ENCODE results near the gene SYNM. TPM values are rescaled to one million over a fixed set of nuclear protein-coding genes. Genes with fewer than 3 reads are reported as not detected.

SYNM gene
- total and polyA plus RNA-seq, 2 experiments from 2014 or later, result 5.4 to 8.0 TPM

DNA sequence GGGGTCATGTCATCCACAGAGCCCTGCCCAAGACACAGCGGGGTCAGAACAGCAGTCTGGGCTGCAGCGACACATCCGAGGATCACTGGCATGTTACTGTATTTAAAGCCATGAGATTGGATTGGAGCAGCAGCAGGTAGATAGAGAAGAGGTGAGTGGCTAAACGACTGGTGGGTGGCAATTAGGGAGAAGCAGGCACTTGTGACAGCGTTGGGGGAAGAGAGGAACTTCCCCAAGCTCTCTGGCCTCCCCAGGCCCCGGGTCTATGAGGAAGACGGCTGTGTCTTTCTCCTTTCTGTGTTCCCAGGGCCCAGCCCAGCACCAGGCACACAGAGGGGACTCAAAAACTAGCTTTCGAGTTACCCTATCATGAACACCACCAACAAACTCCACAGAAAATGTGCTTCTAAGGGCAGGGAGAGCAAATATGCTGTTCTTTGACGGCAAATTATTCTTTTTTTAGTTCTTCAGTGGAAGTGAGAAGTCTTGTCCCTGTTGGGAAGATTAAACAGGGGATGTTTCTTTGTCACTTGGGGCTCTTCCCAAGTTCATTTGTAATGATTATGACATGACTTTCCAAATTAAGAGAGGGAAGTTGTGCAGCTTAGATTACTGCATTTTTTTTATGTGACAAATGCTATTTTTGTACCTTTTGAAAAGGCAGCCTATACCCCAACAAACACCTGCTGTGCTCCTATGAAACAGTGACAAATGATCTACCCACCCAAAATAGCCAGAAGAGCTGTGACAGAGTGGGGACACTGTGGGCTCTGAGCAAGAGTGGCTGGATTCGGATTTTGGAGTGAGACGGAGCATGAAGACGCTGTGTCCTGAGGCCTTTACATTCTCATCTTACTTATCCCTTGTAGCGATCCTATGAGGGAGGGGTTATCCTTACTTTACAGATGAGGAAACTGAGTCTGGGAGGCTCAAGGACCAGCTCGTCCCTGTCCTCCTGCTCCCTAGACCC, 7.2 kb upstream of the SYNM start:
- no peak for DNase-seq (ENCODE audit: low read depth in 1 of 2, low spot score in 1 of 2)
- TF ChIP-seq, protein P1, sequence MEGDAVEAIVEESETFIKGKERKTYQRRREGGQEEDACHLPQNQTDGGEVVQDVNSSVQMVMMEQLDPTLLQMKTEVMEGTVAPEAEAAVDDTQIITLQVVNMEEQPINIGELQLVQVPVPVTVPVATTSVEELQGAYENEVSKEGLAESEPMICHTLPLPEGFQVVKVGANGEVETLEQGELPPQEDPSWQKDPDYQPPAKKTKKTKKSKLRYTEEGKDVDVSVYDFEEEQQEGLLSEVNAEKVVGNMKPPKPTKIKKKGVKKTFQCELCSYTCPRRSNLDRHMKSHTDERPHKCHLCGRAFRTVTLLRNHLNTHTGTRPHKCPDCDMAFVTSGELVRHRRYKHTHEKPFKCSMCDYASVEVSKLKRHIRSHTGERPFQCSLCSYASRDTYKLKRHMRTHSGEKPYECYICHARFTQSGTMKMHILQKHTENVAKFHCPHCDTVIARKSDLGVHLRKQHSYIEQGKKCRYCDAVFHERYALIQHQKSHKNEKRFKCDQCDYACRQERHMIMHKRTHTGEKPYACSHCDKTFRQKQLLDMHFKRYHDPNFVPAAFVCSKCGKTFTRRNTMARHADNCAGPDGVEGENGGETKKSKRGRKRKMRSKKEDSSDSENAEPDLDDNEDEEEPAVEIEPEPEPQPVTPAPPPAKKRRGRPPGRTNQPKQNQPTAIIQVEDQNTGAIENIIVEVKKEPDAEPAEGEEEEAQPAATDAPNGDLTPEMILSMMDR (IDR thresholded peaks at IDR 0.05; ENCODE audit: low read depth, low read length), result no peak
- Histone ChIP-seq H3K4me1 (ENCODE audit: low read depth) (no peaks in the 10 kb centered on the region), H3K9me3 (ENCODE audit: low read depth) (no peaks in the 10 kb centered on the region), H3K27ac (no peak overlapping the region), H3K36me3 (no peaks in the 10 kb centered on the region), H3K27me3 (peaks cover 51% of the 10 kb centered on the region), H3K4me3 (no peak overlapping the region)

DNA sequence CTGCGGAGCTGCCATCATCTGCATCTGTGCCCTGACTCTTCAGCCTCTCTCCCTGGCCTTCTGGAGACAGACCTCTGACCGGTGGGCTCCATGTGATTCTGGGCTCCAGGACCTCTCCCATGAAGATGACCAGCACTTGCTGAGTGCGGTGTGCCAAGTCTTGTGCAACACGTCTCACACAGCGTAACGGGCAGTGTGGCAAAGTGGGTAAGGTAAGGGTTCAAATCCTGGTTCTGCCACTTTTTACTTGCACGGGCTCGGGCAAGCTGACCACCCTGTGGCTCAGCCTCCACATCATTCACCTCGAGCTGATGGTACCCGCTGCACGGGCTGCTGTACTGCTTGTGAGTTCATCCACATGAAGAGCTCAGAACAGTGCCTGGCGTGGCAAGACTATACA, 6.5 kb upstream of the SYNM start:
- TF ChIP-seq, protein P1 (IDR thresholded peaks at IDR 0.05; ENCODE audit: low read depth, low read length), result no peak
- no peak for DNase-seq (ENCODE audit: low read depth in 1 of 2, low spot score in 1 of 2)
- Histone ChIP-seq H3K4me3 (no peak overlapping the region), H3K36me3 (no peaks in the 10 kb centered on the region), H3K27me3 (peaks cover 58% of the 10 kb centered on the region), H3K27ac (no peak overlapping the region), H3K4me1 (ENCODE audit: low read depth) (no peaks in the 10 kb centered on the region), H3K9me3 (ENCODE audit: low read depth) (no peaks in the 10 kb centered on the region)

DNA sequence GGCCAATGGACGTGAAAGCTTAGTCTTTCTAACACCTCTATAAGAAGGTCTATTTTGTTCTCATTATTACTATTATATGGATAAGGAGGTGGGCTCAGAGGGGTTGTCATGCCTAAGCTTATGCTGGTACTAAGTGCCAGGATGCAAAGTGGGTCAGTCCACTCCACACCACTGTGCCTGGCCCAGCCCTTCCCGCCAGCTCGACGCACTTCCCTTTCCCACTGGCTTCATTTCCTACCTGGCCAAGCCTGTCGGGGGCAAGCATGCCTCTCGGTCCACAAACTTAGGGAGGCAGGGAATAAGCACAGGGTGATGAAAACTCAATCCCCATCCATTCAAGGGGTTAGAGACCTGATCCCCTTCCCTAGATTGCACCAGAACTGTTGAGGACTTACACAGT, 5.9 kb upstream of the SYNM start:
- Histone ChIP-seq H3K9me3 (ENCODE audit: low read depth) (no peaks in the 10 kb centered on the region), H3K4me3 (no peak overlapping the region), H3K27me3 (peaks cover 61% of the 10 kb centered on the region), H3K4me1 (ENCODE audit: low read depth) (no peaks in the 10 kb centered on the region), H3K36me3 (no peaks in the 10 kb centered on the region), H3K27ac (no peak overlapping the region)
- DNase-seq (ENCODE audit: low read depth in 1 of 2, low spot score in 1 of 2), result no peak
- TF ChIP-seq, protein P1 (IDR thresholded peaks at IDR 0.05; ENCODE audit: low read depth, low read length), result no peak

DNA sequence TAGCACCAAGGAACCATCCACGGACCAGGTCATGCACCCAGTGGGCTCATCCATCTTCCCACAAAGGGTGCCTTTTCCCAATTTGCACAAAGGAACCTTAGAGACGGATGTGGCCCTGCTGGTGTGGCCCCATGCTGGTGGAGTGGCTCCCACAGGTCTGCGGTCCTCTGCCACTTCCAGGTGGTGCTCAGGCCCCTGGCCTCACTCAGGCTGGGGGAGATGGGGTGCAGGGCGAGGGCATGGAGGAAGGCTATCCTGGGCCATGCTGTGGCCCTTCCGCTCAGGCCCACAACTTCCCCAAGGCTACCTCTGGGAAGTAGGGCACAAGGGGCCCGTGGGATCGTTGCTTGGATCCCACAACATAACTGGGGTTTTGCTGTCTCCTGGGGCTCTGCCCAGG, 5.2 kb upstream of the SYNM start:
- H3K4me1 ChIP-seq (ENCODE audit: low read depth), result no peaks in the 10 kb centered on the region
- no peaks in the 10 kb centered on the region for H3K36me3 ChIP-seq
- H3K4me3 ChIP-seq, result no peak overlapping the region
- DNase-seq (ENCODE audit: low read depth in 1 of 2, low spot score in 1 of 2), result no peak
- no peak overlapping the region for H3K27ac ChIP-seq
- no peaks in the 10 kb centered on the region for H3K9me3 ChIP-seq (ENCODE audit: low read depth)
- peaks cover 61% of the 10 kb centered on the region for H3K27me3 ChIP-seq
- TF ChIP-seq, protein P1 (IDR thresholded peaks at IDR 0.05; ENCODE audit: low read depth, low read length), result no peak

GRCh38 chr15:99100245-99101173, 4.4 kb upstream of the SYNM start:
- TF ChIP-seq, protein P1 (IDR thresholded peaks at IDR 0.05; ENCODE audit: low read depth, low read length), result peak; percentile 91
- H3K36me3 ChIP-seq, result no peaks in the 10 kb centered on the region
- peaks cover 62% of the 10 kb centered on the region for H3K27me3 ChIP-seq
- H3K4me3 ChIP-seq, result peak overlapping the region; percentile 15
- H3K9me3 ChIP-seq (ENCODE audit: low read depth), result no peaks in the 10 kb centered on the region
- DNase-seq (ENCODE audit: low read depth in 1 of 2, low spot score in 1 of 2), result peak; percentile 79 to 87
- no peak overlapping the region for H3K27ac ChIP-seq
- no peaks in the 10 kb centered on the region for H3K4me1 ChIP-seq (ENCODE audit: low read depth)

Data from cardiac muscle cell (in vitro differentiated cells and primary cell).